HepG2 (cell line): ENCODE data around the gene SLC22A31. TPM values are rescaled to one million over a fixed set of nuclear protein-coding genes. Genes with fewer than 3 reads are reported as not detected.

Source experiments
- AKAP8 ChIP-seq: sonication (generic); formaldehyde crosslinking; IDR thresholded peaks from 2 replicates; pipeline ENCODE4 v1.5.1; 2020; ENCODE audit warnings: mild to moderate bottlenecking, missing genetic modification reagents
- ATF4 ChIP-seq, 2 experiments: fragments of 450-650 bp in 1 of 2; sonication (generic) in 1 of 2; formaldehyde crosslinking; IDR thresholded peaks; 2 replicates each; pipeline versions ENCODE4 v1.5.0 to v1.8.0; 2020 to 2022; ENCODE audit warnings: mild to moderate bottlenecking in 1 of 2, missing genetic modification reagents in 1 of 2
- E2F2 ChIP-seq: sonication (generic); formaldehyde crosslinking; IDR thresholded peaks from 2 replicates; pipeline ENCODE4 v1.4.0; 2020; ENCODE audit warnings: missing genetic modification reagents, borderline replicate concordance
- ERF ChIP-seq: IDR thresholded peaks from 2 replicates; pipeline ENCODE4 v1.6.1; 2018; ENCODE audit warnings: missing biosample characterization, missing genetic modification reagents
- MED1 ChIP-seq: sonication (generic); formaldehyde crosslinking; IDR thresholded peaks from 2 replicates; pipeline ENCODE4 v1.4.0; 2020; ENCODE audit warnings: missing genetic modification reagents
- SRF ChIP-seq: IDR thresholded peaks from 2 replicates; pipeline ENCODE4 v1.6.1; 2011; ENCODE audit warnings: mild to moderate bottlenecking, low read depth, low read length, moderate library complexity
- XBP1 ChIP-seq: sonication (generic); formaldehyde crosslinking; IDR thresholded peaks from 2 replicates; pipeline ENCODE4 v1.5.0; 2020; ENCODE audit warnings: missing genetic modification reagents
- ZBTB44 ChIP-seq: sonication (generic); formaldehyde crosslinking; IDR thresholded peaks from 2 replicates; pipeline ENCODE4 v1.4.0; 2020; ENCODE audit warnings: missing genetic modification reagents
- ZNF180 ChIP-seq: sonication (generic); formaldehyde crosslinking; IDR thresholded peaks from 2 replicates; pipeline ENCODE4 v1.4.0; 2020; ENCODE audit warnings: low read depth, missing genetic modification reagents, borderline replicate concordance
- ZNF337 ChIP-seq: sonication (generic); formaldehyde crosslinking; IDR thresholded peaks from 2 replicates; pipeline ENCODE4 v1.5.1; 2020; ENCODE audit warnings: missing genetic modification reagents, low read depth, mild to moderate bottlenecking, borderline replicate concordance
- ZNF546 ChIP-seq: sonication (generic); formaldehyde crosslinking; conservative IDR thresholded peaks from 2 replicates; pipeline ENCODE4 v1.8.1; 2023; ENCODE audit warnings: mild to moderate bottlenecking, missing genetic modification reagents
- ZNF549 ChIP-seq: sonication (generic); formaldehyde crosslinking; IDR thresholded peaks from 2 replicates; pipeline ENCODE4 v1.5.0; 2020; ENCODE audit warnings: missing genetic modification reagents
- ZNF615 ChIP-seq: sonication (generic); formaldehyde crosslinking; IDR thresholded peaks from 2 replicates; pipeline ENCODE4 v1.5.0; 2020; ENCODE audit warnings: mild to moderate bottlenecking, missing genetic modification reagents, borderline replicate concordance
- ZNF652 ChIP-seq: IDR thresholded peaks from 2 replicates; pipeline ENCODE4 v1.6.1; 2016; ENCODE audit warnings: low read depth, borderline replicate concordance
- ZNF780A ChIP-seq: sonication (generic); formaldehyde crosslinking; IDR thresholded peaks from 2 replicates; pipeline ENCODE4 v1.8.0; 2022; ENCODE audit warnings: mild to moderate bottlenecking, missing genetic modification reagents, moderate library complexity
- polyA plus RNA-seq, 8 experiments: library from polyadenylated mRNA; depleted of rRNA in 3 of 8; stranded (reverse) in 7 of 8; unstranded in 1 of 8; fragments of >200 nt; fragmentation: Illumina TruSeq in 4 of 8; extraction: Trizol in 4 of 8; gene quantifications; 2 replicates each; pipeline versions ENCODE4 v1.2.1 to v1.2.3, GENCODE V29; 2011 to 2016; ENCODE audit warnings: low read depth in 4 of 8, missing spikeins in 1 of 8, mixed read lengths in 1 of 8; ENCODE audit not compliant: insufficient read depth in 1 of 8
- total RNA-seq, 5 experiments: library from RNA; depleted of rRNA; stranded (reverse); fragments of >200 nt; fragmentation: Illumina TruSeq; extraction: Trizol; gene quantifications; 2 replicates each; pipeline ENCODE4 v1.2.3, GENCODE V29; 2016; ENCODE audit warnings: low read depth in 1 of 5
- TF ChIP-seq, protein P1 (sequence below): sonication (generic); formaldehyde crosslinking; IDR thresholded peaks from 2 replicates; pipeline ENCODE4 v1.8.1; 2023; ENCODE audit warnings: missing genetic modification reagents, inconsistent platforms, borderline replicate concordance
- TF ChIP-seq, protein P2 (sequence below): sonication (generic); formaldehyde crosslinking; IDR thresholded peaks from 2 replicates; pipeline ENCODE4 v1.4.0; 2020; ENCODE audit warnings: missing genetic modification reagents, borderline replicate concordance
- TF ChIP-seq, protein P3 (sequence below): sonication (generic); formaldehyde crosslinking; IDR thresholded peaks from 2 replicates; pipeline ENCODE4 v1.9.0; 2022; ENCODE audit warnings: missing genetic modification reagents, mild to moderate bottlenecking, borderline replicate concordance

The SLC22A31 gene
- total and polyA plus RNA-seq, 2 of the 13 experiments (the other 11 are each of a cell fraction or from before 2014, with no cell fraction given) = 67.3 to 83.3 TPM

DNA sequence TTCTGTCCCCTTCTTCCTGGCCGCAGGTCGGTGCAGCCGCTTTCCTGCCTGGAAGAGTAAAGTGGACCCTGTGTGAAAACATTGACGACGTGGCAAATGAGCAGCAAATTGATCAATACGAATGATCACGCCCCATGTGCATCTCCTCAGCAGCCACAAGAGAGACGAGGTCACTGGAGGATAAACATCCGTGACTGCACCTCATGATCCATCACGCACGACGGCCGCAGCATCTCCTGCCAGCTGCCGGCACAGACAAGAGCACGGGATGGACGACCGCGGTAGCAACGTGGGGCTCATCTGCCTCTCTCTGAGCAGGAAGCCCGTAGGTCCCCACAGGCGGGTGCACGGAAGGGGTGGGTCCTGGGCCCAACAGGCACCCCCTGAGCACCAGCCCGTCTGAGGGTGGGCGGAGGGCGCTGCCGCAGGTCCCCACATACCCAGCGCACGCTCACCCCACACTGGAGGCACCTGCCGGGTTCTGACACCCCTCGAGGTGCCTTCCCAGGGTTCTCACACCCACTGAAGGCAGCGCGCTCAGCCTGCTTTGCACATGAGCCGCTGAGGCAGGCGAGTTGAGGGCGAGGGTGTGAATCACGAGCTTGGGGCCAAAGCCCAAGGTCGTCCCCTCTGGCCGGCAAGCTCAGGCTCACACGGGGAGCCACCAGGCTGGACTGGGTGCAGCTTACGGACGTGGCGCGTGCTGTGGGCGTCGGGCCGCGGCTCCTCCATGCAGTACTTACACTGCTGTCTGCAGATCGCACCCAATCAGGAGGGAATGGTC is 41.1 kb downstream of the SLC22A31 start (continued):
- TF ChIP-seq XBP1 (CRISPR knock-in tag) (peak; percentile 32; the same call in 1 of the 2 replicates), ZBTB44 (CRISPR knock-in tag) (no peak), ZNF546 (CRISPR knock-in tag) (peak; percentile 96), ZNF180 (CRISPR knock-in tag) (no peak), AKAP8 (CRISPR knock-in tag) (peak; percentile 37; the same call in 1 of the 2 replicates), E2F2 (CRISPR knock-in tag) (no peak), ZNF780A (CRISPR knock-in tag) (no peak), ERF (CRISPR knock-in tag) (peak; percentile 90), ZNF615 (CRISPR knock-in tag) (no peak), ZNF652 (CRISPR knock-in tag) (no peak), ZNF549 (no peak), MED1 (CRISPR knock-in tag) (peak; percentile 80), ATF4 (CRISPR knock-in tag; IDR thresholded peaks at IDR 0.05) (no peak), ZNF337 (peak; percentile 83; the same call in 1 of the 2 replicates), SRF (no peak)
- TF ChIP-seq, protein P1, sequence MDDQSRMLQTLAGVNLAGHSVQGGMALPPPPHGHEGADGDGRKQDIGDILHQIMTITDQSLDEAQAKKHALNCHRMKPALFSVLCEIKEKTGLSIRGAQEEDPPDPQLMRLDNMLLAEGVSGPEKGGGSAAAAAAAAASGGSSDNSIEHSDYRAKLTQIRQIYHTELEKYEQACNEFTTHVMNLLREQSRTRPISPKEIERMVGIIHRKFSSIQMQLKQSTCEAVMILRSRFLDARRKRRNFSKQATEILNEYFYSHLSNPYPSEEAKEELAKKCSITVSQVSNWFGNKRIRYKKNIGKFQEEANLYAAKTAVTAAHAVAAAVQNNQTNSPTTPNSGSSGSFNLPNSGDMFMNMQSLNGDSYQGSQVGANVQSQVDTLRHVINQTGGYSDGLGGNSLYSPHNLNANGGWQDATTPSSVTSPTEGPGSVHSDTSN (CRISPR knock-in tag) = no peak
- TF ChIP-seq, protein P2, sequence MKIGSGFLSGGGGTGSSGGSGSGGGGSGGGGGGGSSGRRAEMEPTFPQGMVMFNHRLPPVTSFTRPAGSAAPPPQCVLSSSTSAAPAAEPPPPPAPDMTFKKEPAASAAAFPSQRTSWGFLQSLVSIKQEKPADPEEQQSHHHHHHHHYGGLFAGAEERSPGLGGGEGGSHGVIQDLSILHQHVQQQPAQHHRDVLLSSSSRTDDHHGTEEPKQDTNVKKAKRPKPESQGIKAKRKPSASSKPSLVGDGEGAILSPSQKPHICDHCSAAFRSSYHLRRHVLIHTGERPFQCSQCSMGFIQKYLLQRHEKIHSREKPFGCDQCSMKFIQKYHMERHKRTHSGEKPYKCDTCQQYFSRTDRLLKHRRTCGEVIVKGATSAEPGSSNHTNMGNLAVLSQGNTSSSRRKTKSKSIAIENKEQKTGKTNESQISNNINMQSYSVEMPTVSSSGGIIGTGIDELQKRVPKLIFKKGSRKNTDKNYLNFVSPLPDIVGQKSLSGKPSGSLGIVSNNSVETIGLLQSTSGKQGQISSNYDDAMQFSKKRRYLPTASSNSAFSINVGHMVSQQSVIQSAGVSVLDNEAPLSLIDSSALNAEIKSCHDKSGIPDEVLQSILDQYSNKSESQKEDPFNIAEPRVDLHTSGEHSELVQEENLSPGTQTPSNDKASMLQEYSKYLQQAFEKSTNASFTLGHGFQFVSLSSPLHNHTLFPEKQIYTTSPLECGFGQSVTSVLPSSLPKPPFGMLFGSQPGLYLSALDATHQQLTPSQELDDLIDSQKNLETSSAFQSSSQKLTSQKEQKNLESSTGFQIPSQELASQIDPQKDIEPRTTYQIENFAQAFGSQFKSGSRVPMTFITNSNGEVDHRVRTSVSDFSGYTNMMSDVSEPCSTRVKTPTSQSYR (CRISPR knock-in tag) = peak; percentile 38; the same call in 1 of the 2 replicates
- TF ChIP-seq, protein P3, sequence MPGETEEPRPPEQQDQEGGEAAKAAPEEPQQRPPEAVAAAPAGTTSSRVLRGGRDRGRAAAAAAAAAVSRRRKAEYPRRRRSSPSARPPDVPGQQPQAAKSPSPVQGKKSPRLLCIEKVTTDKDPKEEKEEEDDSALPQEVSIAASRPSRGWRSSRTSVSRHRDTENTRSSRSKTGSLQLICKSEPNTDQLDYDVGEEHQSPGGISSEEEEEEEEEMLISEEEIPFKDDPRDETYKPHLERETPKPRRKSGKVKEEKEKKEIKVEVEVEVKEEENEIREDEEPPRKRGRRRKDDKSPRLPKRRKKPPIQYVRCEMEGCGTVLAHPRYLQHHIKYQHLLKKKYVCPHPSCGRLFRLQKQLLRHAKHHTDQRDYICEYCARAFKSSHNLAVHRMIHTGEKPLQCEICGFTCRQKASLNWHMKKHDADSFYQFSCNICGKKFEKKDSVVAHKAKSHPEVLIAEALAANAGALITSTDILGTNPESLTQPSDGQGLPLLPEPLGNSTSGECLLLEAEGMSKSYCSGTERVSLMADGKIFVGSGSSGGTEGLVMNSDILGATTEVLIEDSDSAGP (CRISPR knock-in tag) = peak; percentile 86; the same call in 1 of the 2 replicates
